ENCODE data around the gene LIPC.

GRCh38 chr15:58556028-58556361, 124.2 kb downstream of the LIPC start:
- TF ChIP-seq, protein P1, sequence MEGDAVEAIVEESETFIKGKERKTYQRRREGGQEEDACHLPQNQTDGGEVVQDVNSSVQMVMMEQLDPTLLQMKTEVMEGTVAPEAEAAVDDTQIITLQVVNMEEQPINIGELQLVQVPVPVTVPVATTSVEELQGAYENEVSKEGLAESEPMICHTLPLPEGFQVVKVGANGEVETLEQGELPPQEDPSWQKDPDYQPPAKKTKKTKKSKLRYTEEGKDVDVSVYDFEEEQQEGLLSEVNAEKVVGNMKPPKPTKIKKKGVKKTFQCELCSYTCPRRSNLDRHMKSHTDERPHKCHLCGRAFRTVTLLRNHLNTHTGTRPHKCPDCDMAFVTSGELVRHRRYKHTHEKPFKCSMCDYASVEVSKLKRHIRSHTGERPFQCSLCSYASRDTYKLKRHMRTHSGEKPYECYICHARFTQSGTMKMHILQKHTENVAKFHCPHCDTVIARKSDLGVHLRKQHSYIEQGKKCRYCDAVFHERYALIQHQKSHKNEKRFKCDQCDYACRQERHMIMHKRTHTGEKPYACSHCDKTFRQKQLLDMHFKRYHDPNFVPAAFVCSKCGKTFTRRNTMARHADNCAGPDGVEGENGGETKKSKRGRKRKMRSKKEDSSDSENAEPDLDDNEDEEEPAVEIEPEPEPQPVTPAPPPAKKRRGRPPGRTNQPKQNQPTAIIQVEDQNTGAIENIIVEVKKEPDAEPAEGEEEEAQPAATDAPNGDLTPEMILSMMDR (IDR thresholded peaks at IDR 0.05) = no peak
- TF ChIP-seq POLR2A (IDR thresholded peaks at IDR 0.05) = no peak
